WTC11 (cell line): Measurements from ENCODE around the gene NTSR1. TPM values are rescaled to one million over a fixed set of nuclear protein-coding genes. Genes with fewer than 3 reads are reported as not detected.

Experiments
- ATAC-seq: fragments of 200-7000 bp; cut with Tn5 transposase; 2 replicates; pipeline ENCODE4 v1.10.0; 2021; ENCODE audit warnings: mild to moderate bottlenecking, moderate library complexity
- CTCF ChIA-PET: fragments of 300-600 bp; sonication (Branson Sonifier 250); formaldehyde crosslinking; loops from one replicate; lab custom pipeline; 2021; ENCODE audit warnings: antibody characterized with exemption; lab: Charles Lee
- POLR2A ChIA-PET: fragments of 350-600 bp; sonication (Branson Sonifier 250); formaldehyde crosslinking; loops from one replicate; lab custom pipeline; 2021; ENCODE audit warnings: antibody characterized with exemption; lab: Charles Lee
- DNase-seq: peaks from one replicate; pipeline ENCODE4 v3.0.0; 2021; ENCODE audit warnings: low spot score
- H3K27ac Mint-ChIP-seq: 2 replicates; pipeline ENCODE4 v1.8.0; 2021; ENCODE audit warnings: mixed read lengths
- H3K27me3 Mint-ChIP-seq: 2 replicates; pipeline ENCODE4 v1.8.0; 2021; ENCODE audit warnings: low read depth, mild to moderate bottlenecking, moderate library complexity, mixed read lengths
- H3K36me3 Mint-ChIP-seq: 2 replicates; pipeline ENCODE4 v1.8.0; 2021; ENCODE audit warnings: mixed read lengths
- H3K4me1 Mint-ChIP-seq: 2 replicates; pipeline ENCODE4 v1.8.0; 2022; ENCODE audit warnings: mixed read lengths
- H3K4me3 Mint-ChIP-seq: 2 replicates; pipeline ENCODE4 v1.8.0; 2021; ENCODE audit warnings: mild to moderate bottlenecking, moderate library complexity, mixed read lengths
- H3K9me3 Mint-ChIP-seq: 2 replicates; pipeline ENCODE4 v1.8.0; 2021; ENCODE audit warnings: mixed read lengths
- HMGA2 ChIP-seq: fragments of 250-450 bp; sonication (Bioruptor Pico); IDR thresholded peaks from 2 replicates; pipeline ENCODE4 v1.4.0; 2021; ENCODE audit warnings: mild to moderate bottlenecking, moderate library complexity
- MXD4 ChIP-seq: fragments of 250-450 bp; sonication (Bioruptor Pico); IDR thresholded peaks from 2 replicates; pipeline ENCODE4 v1.8.0; 2021; ENCODE audit warnings: mild to moderate bottlenecking, moderate library complexity, borderline replicate concordance
- MYBL2 ChIP-seq: sonication (generic); formaldehyde crosslinking; IDR thresholded peaks from 2 replicates; pipeline ENCODE4 v1.8.1; 2023; ENCODE audit warnings: mild to moderate bottlenecking, moderate library complexity, missing genetic modification reagents
- NR3C1 ChIP-seq: sonication (generic); formaldehyde crosslinking; conservative IDR thresholded peaks from 2 replicates; pipeline ENCODE4 v1.8.1; 2023; ENCODE audit warnings: low read depth, mild to moderate bottlenecking, missing genetic modification reagents
- SOX15 ChIP-seq: fragments of 250-450 bp; sonication (Bioruptor Pico); IDR thresholded peaks from 2 replicates; pipeline ENCODE4 v1.9.0; 2021; ENCODE audit warnings: mild to moderate bottlenecking
- ZNF532 ChIP-seq: fragments of 250-450 bp; sonication (Bioruptor Pico); IDR thresholded peaks from 2 replicates; pipeline ENCODE4 v1.9.0; 2021; ENCODE audit warnings: mild to moderate bottlenecking, borderline replicate concordance
- total RNA-seq: library from RNA; stranded (reverse); gene quantifications from 3 replicates; pipeline ENCODE4 v1.2.3, GENCODE V29; 2021
- TF ChIP-seq, protein P1 (sequence below): sonication (generic); formaldehyde crosslinking; IDR thresholded peaks from 2 replicates; pipeline ENCODE4 v1.8.0; 2022; ENCODE audit warnings: missing genetic modification reagents
- TF ChIP-seq, protein P2 (sequence below): fragments of 250-450 bp; sonication (Bioruptor Pico); IDR thresholded peaks from 2 replicates; pipeline ENCODE4 v2.1.2; 2022; ENCODE audit warnings: mild to moderate bottlenecking, moderate library complexity
- TF ChIP-seq, protein P3 (sequence below): sonication (generic); formaldehyde crosslinking; IDR thresholded peaks from 2 replicates; pipeline ENCODE4 v1.8.1; 2022; ENCODE audit warnings: mild to moderate bottlenecking, missing genetic modification reagents, moderate library complexity, borderline replicate concordance
- TF ChIP-seq, protein P4 (sequence below): fragments of 250-450 bp; sonication (Bioruptor Pico); IDR thresholded peaks from 2 replicates; pipeline ENCODE4 v1.9.0; 2021; ENCODE audit warnings: mild to moderate bottlenecking
- TF ChIP-seq, protein P5 (sequence below): sonication (generic); formaldehyde crosslinking; IDR thresholded peaks from 2 replicates; pipeline ENCODE4 v1.8.1; 2022; ENCODE audit warnings: low read depth, mild to moderate bottlenecking, moderate library complexity, missing genetic modification reagents, borderline replicate concordance

Gene NTSR1
- total RNA-seq, 1 experiment from 2014 or later, result 0.63 TPM

GRCh38 chr20:62768234-62768546 lies 59.6 kb downstream of the NTSR1 start (continued):
- TF ChIP-seq, protein P1, sequence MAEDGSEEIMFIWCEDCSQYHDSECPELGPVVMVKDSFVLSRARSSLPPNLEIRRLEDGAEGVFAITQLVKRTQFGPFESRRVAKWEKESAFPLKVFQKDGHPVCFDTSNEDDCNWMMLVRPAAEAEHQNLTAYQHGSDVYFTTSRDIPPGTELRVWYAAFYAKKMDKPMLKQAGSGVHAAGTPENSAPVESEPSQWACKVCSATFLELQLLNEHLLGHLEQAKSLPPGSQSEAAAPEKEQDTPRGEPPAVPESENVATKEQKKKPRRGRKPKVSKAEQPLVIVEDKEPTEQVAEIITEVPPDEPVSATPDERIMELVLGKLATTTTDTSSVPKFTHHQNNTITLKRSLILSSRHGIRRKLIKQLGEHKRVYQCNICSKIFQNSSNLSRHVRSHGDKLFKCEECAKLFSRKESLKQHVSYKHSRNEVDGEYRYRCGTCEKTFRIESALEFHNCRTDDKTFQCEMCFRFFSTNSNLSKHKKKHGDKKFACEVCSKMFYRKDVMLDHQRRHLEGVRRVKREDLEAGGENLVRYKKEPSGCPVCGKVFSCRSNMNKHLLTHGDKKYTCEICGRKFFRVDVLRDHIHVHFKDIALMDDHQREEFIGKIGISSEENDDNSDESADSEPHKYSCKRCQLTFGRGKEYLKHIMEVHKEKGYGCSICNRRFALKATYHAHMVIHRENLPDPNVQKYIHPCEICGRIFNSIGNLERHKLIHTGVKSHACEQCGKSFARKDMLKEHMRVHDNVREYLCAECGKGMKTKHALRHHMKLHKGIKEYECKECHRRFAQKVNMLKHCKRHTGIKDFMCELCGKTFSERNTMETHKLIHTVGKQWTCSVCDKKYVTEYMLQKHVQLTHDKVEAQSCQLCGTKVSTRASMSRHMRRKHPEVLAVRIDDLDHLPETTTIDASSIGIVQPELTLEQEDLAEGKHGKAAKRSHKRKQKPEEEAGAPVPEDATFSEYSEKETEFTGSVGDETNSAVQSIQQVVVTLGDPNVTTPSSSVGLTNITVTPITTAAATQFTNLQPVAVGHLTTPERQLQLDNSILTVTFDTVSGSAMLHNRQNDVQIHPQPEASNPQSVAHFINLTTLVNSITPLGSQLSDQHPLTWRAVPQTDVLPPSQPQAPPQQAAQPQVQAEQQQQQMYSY (CRISPR knock-in tag), result no peak
- TF ChIP-seq MXD4 (CRISPR knock-in tag) (no peak), ZNF532 (no peak), HMGA2 (CRISPR knock-in tag) (no peak)
- TF ChIP-seq, protein P2, sequence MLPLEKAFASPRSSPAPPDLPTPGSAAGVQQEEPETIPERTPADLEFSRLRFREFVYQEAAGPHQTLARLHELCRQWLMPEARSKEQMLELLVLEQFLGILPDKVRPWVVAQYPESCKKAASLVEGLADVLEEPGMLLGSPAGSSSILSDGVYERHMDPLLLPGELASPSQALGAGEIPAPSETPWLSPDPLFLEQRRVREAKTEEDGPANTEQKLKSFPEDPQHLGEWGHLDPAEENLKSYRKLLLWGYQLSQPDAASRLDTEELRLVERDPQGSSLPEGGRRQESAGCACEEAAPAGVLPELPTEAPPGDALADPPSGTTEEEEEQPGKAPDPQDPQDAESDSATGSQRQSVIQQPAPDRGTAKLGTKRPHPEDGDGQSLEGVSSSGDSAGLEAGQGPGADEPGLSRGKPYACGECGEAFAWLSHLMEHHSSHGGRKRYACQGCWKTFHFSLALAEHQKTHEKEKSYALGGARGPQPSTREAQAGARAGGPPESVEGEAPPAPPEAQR, result no peak

DNA sequence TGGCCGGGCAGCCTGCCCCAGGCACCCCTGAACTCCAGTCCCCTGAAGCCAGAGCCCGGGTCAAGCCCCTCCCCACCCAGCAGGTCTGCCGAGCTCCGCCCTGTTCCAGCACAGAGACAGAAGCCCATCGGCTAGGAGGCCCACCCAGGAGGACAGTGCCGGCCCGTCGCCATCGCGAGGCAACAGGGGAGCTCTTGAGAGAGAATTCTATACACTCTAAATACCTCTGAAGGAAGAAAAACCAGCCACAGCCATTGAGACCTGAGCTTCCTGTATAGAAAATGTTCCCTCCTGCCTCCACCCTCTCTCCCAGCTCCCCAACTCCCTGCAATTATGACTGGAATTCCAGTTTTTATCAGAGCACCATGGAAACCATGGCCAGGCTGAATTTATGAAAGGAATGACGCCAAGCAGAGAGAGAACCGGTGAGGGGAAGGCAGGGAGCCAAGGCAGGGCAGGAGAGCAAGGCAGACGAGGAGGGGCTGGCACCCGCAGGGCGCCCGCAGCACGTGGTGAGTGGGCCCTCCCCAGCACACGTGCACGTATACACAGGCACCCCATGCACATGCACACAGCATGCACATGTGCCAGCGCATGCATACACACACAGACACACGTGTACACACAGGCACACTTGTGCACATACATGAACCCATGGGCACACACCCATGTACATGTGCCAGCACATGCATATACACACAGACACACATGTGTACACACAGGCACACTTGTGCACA lies 60.1 kb downstream of the NTSR1 start:
- no peaks in the 10 kb centered on the region for H3K27me3 Mint-ChIP-seq
- POLR2A ChIA-PET, result no interaction called here
- no peak for TF ChIP-seq SOX15 (CRISPR knock-in tag)
- TF ChIP-seq, protein P3, sequence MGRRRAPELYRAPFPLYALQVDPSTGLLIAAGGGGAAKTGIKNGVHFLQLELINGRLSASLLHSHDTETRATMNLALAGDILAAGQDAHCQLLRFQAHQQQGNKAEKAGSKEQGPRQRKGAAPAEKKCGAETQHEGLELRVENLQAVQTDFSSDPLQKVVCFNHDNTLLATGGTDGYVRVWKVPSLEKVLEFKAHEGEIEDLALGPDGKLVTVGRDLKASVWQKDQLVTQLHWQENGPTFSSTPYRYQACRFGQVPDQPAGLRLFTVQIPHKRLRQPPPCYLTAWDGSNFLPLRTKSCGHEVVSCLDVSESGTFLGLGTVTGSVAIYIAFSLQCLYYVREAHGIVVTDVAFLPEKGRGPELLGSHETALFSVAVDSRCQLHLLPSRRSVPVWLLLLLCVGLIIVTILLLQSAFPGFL (CRISPR knock-in tag), result no peak
- TF ChIP-seq NR3C1 (CRISPR knock-in tag), result no peak
- no peak for TF ChIP-seq MYBL2 (CRISPR knock-in tag)
- TF ChIP-seq, protein P4, sequence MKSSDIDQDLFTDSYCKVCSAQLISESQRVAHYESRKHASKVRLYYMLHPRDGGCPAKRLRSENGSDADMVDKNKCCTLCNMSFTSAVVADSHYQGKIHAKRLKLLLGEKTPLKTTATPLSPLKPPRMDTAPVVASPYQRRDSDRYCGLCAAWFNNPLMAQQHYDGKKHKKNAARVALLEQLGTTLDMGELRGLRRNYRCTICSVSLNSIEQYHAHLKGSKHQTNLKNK (CRISPR knock-in tag), result no peak
- TF ChIP-seq, protein P5, sequence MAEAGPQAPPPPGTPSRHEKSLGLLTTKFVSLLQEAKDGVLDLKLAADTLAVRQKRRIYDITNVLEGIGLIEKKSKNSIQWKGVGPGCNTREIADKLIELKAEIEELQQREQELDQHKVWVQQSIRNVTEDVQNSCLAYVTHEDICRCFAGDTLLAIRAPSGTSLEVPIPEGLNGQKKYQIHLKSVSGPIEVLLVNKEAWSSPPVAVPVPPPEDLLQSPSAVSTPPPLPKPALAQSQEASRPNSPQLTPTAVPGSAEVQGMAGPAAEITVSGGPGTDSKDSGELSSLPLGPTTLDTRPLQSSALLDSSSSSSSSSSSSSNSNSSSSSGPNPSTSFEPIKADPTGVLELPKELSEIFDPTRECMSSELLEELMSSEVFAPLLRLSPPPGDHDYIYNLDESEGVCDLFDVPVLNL (CRISPR knock-in tag), result no peak
- H3K4me3 Mint-ChIP-seq, result no peak overlapping the region
- H3K36me3 Mint-ChIP-seq, result no peaks in the 10 kb centered on the region
- CTCF ChIA-PET, result interaction anchor here (1.2 to 1.7 kb wide), 3 partner anchors 14 to 61 kb away, joined by 4 to 6 read pairs (median 5); no protein-coding TSS in a partner anchor
- H3K4me1 Mint-ChIP-seq, result 0 out of 2 replicates have a peak, but pooled peaks cover 2% of the 10 kb centered on the region
- H3K27ac Mint-ChIP-seq, result peak overlapping the region; percentile 57
- peak; percentile 39 for DNase-seq
- H3K9me3 Mint-ChIP-seq, result no peaks in the 10 kb centered on the region
- ATAC-seq, result peak; percentile 58
